ENCODE measurements around the gene ACAP3. TPM values are rescaled to one million over a fixed set of nuclear protein-coding genes. Genes with fewer than 3 reads are reported as not detected.
A peak's percentile ranks its signal among the peaks of the same experiment; 100 is the strongest.

ACAP3 gene
- total RNA-seq, 1 experiment from 2014 or later: 27.4 TPM

DNA sequence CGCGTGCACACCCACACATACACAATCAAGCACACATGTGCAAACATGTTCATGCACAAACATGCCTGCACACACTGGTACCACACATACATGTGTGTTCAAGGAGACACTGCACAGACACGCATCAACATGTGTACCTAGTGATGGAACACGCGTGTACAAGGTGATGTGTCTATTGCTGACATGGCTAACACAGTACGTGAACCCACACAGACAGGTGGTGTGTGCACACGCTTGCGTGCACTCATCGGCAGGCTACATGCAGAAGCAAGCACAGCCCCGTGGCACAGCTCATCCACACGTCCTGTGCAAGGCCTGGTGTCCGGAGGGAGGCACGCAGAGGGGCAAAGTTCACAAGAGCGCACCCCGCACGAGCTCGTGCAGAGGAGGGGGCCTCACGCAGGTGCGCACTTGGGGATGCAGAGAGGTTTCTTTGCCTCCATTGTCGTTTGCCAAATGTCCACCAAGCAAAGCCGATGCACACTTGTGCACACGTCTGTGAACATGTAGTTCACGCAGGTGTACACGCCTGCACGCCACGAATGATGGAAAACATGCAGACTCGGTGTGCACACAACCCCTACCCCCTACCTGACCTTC lies 969 bp downstream of the ACAP3 start:
- peaks cover 18% of the 10 kb centered on the region for H3K36me3 ChIP-seq
- no peaks in the 10 kb centered on the region for H3K9me3 ChIP-seq (replicated peaks)
- peaks cover 24% of the 10 kb centered on the region for H3K4me1 ChIP-seq
- H3K4me3 ChIP-seq: peak overlapping the region; percentile 79
- no peak overlapping the region; the same call in 1 of the 2 replicates for H3K27ac ChIP-seq
- no peak for DNase-seq
- H3K27me3 ChIP-seq: no peaks in the 10 kb centered on the region

DNA sequence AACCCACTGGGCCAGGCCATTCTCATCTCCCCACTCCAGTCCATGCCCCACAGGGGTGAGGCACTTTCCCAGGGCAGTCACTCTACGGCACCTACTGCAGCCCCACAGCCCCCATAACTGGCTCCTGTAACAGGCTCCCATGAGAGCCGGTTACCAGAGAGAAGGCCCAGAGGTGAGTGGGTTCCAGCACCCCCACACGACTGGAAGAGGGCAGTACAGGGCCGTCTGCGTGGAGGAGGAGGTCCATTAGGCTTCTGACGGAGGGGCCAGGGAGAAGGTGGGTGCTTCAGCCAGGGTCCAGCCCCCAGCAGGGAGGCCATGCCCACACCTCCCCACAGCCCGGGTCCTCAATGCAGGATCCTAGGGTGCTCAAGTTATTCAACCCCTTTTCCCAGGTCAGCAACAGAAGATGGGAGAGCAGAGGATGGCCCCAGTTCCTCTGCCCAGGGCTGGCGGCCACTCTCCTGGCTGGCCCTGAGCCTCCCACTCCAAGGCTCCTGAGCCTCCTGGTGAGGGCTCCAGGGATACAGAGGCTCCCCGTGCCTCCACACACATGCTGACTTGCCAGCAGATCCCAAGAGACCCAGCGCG lies 1.6 kb downstream of the ACAP3 start:
- no peaks in the 10 kb centered on the region for H3K27me3 ChIP-seq
- no peaks in the 10 kb centered on the region for H3K9me3 ChIP-seq (replicated peaks)
- peaks cover 12% of the 10 kb centered on the region; the same call in 1 of the 2 replicates for H3K36me3 ChIP-seq
- H3K4me1 ChIP-seq: peaks cover 24% of the 10 kb centered on the region
- peak overlapping the region; percentile 76 for H3K27ac ChIP-seq
- H3K4me3 ChIP-seq: peak overlapping the region; percentile 79
- peak; percentile 73 to 77 for DNase-seq

DNA sequence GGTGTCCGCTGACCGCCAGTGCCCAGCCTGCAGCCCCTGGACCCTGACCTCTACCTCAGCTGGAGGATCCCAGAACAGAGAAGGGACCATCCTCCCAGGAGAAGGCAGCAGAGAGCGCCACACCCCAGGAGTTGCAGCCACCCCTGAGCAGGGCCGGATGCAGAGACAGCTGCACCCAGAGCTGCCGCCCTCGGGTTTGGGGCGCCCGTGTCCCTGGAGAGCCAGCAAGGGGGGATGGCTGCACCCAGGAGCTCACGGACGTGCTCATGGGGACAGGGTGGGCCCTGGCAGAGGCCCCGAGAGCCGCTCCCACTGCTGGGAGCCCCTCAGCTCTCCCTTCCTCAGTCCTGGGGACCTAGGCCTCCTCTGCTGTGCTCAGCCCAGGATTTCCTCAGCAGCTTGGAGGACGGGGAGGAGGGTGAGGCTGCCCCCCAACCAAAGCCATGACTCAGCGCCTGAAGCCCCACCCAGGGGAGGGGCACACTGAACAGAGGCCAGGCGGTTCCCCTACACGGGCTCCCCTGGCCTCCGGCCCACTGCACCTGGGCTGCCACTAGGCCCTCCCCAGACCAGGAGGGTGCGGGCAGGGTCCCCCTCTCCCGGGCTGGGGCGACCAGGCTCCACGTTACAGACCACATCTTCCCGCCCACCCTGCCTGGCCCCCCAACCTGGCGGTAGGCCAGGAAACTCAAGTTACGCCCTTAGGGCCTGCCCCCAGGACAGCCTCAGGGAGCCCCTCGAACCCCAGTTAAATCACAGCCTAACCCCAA lies 2.2 kb downstream of the ACAP3 start:
- no peaks in the 10 kb centered on the region for H3K27me3 ChIP-seq

GRCh38 chr1:1304331-1305299 lies 3.1 kb downstream of the ACAP3 start:
- H3K27ac ChIP-seq: peak overlapping the region; percentile 76
- H3K9me3 ChIP-seq (replicated peaks): no peaks in the 10 kb centered on the region
- peaks cover 3% of the 10 kb centered on the region; the same call in 1 of the 2 replicates for H3K36me3 ChIP-seq
- peak; percentile 96 to 97 for DNase-seq
- peaks cover 24% of the 10 kb centered on the region for H3K4me1 ChIP-seq
- H3K4me3 ChIP-seq: peak overlapping the region; percentile 79
- H3K27me3 ChIP-seq: no peaks in the 10 kb centered on the region

More for the DNA sequence above, 2.2 kb downstream of the ACAP3 start:
- DNase-seq: peak; percentile 91 to 93
- H3K4me3 ChIP-seq: peak overlapping the region; percentile 79
- peaks cover 11% of the 10 kb centered on the region; the same call in 1 of the 2 replicates for H3K36me3 ChIP-seq
- H3K4me1 ChIP-seq: peaks cover 24% of the 10 kb centered on the region
- no peaks in the 10 kb centered on the region for H3K9me3 ChIP-seq (replicated peaks)
- H3K27ac ChIP-seq: peak overlapping the region; percentile 76

- Histone ChIP-seq H3K36me3 (no peaks in the 10 kb centered on the region), H3K4me1 (peaks cover 29% of the 10 kb centered on the region), H3K9me3 (replicated peaks) (no peaks in the 10 kb centered on the region), H3K27ac (no peak overlapping the region), H3K4me3 (no peak overlapping the region), H3K27me3 (no peaks in the 10 kb centered on the region)
- no peak for DNase-seq
These were observed 4.0 kb downstream of the ACAP3 start for GRCh38 chr1:1303736-1304135.

DNA sequence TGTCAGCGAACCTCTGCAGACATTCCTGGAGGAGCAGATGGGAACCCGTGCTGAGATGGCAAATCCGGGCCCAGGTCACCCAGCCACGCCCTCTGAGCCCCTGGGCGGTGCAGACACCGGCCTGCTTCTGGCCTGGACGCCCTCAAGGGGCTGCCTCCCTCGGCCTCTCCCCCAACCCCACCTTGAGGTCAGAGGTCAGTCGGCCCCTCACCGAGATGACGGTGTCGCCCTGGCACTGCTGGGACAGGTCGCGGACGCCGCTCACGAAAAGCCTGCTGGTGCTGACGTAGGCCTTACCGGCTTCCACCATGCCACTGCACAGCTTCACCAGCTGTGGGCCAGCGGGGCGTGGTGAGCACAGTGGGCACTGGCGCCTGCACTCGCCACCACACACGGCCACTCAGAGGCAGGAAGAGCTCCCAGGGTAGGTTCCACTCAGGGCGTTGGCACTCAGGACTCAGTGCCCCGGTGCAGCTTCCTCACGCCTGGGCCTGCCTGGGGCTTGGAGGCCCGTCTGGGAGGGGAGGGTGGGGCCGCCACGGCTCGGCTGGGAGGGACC lies 4.7 kb downstream of the ACAP3 start:
- Histone ChIP-seq H3K36me3 (no peaks in the 10 kb centered on the region), H3K9me3 (replicated peaks) (no peaks in the 10 kb centered on the region), H3K4me3 (no peak overlapping the region), H3K27ac (no peak overlapping the region), H3K4me1 (peaks cover 34% of the 10 kb centered on the region), H3K27me3 (no peaks in the 10 kb centered on the region)
- DNase-seq: no peak

DNA sequence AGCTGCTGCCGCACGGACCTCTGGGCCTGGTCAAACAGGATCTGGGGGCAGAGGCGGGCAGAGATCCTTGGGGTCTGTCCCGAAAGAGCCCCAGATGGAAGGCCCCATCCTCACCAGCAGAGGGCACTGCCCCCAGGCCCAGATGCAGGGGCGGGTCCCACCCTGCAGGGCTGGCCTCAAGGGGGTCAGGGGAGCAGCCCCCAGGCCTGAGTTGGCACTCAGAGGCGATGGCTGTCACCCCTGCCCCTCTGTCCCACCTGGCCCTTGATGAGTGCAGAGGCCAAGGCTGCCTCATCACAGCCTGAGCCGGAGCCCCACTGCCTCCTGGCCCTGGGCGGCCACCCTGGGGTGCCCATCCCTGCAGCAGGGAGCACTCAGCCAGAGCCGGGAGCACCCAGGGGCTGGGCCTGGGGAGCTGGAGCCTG lies 5.7 kb downstream of the ACAP3 start:
- Histone ChIP-seq H3K4me1 (peaks cover 34% of the 10 kb centered on the region), H3K9me3 (replicated peaks) (no peaks in the 10 kb centered on the region), H3K27ac (no peak overlapping the region)

GRCh38 chr1:1300352-1300739 lies 7.4 kb downstream of the ACAP3 start:
- DNase-seq: no peak
- Histone ChIP-seq H3K9me3 (replicated peaks) (no peaks in the 10 kb centered on the region), H3K4me3 (no peak overlapping the region), H3K36me3 (no peaks in the 10 kb centered on the region), H3K4me1 (peaks cover 20% of the 10 kb centered on the region), H3K27me3 (no peaks in the 10 kb centered on the region), H3K27ac (no peak overlapping the region)

More for the DNA sequence above, 5.7 kb downstream of the ACAP3 start:
- H3K4me3 ChIP-seq: no peak overlapping the region
- DNase-seq: no peak
- no peaks in the 10 kb centered on the region for H3K36me3 ChIP-seq
- no peaks in the 10 kb centered on the region for H3K27me3 ChIP-seq

DNA sequence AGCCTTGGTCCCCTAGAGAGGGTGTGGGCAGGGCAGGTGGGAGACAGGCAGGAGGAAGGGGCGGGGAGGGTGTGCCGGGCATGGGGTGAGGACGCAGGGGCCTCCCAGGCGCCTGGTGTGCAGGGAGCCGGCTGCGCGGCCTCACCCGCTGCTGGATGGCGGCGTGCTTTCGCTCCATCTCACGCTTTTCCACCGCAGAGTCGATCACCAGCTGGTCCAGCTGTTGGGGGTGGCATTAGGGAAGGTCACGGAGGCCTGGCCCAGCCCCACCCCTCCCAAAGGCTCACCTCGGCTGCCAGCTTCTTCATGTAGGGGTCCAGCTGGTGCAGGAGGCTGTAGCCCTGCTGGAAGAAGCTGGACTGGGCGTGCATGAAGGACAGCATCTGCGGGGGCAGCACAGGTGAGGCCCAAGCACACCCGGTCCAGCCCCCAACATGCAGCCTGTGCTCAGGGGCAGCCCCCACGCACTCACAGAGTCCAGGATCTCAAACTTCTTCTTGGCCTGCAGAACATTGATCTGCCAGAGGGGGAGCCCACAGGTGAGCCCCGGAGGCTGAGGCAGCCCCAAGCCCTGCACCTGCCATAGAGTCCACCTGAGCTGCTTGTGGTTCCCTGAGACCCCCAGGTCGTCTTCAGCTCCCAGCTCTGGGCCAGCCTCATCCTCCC lies 7.9 kb downstream of the ACAP3 start:
- H3K4me3 ChIP-seq: no peak overlapping the region
- H3K27me3 ChIP-seq: no peaks in the 10 kb centered on the region
- H3K4me1 ChIP-seq: peaks cover 17% of the 10 kb centered on the region
- no peak overlapping the region for H3K27ac ChIP-seq
- no peak for DNase-seq
- H3K9me3 ChIP-seq (replicated peaks): no peaks in the 10 kb centered on the region
- H3K36me3 ChIP-seq: no peaks in the 10 kb centered on the region

- peak overlapping the region; percentile 51 for H3K27ac ChIP-seq
- no peaks in the 10 kb centered on the region for H3K27me3 ChIP-seq
- peak; percentile 100 for DNase-seq
- no peak overlapping the region for H3K4me3 ChIP-seq
- peaks cover 14% of the 10 kb centered on the region for H3K4me1 ChIP-seq
- no peaks in the 10 kb centered on the region for H3K36me3 ChIP-seq
- H3K9me3 ChIP-seq (replicated peaks): no peaks in the 10 kb centered on the region
These were observed 8.7 kb downstream of the ACAP3 start for GRCh38 chr1:1298861-1299685.

GRCh38 chr1:1297802-1298424 lies 9.8 kb downstream of the ACAP3 start:
- Histone ChIP-seq H3K9me3 (replicated peaks) (no peaks in the 10 kb centered on the region), H3K4me3 (no peak overlapping the region), H3K36me3 (no peaks in the 10 kb centered on the region), H3K4me1 (peaks cover 11% of the 10 kb centered on the region), H3K27me3 (no peaks in the 10 kb centered on the region), H3K27ac (no peak overlapping the region)
- DNase-seq: no peak

- H3K4me1 ChIP-seq: peaks cover 19% of the 10 kb centered on the region
- no peaks in the 10 kb centered on the region for H3K36me3 ChIP-seq
- no peaks in the 10 kb centered on the region for H3K9me3 ChIP-seq (replicated peaks)
- no peak overlapping the region for H3K4me3 ChIP-seq
- no peak for DNase-seq
- H3K27ac ChIP-seq: no peak overlapping the region
- no peaks in the 10 kb centered on the region for H3K27me3 ChIP-seq
These were observed 11.4 kb downstream of the ACAP3 start for GRCh38 chr1:1296070-1297061.
